GM21526 (cell line): ENCODE measurements around the gene AMIGO3.

Experiments used
- ATAC-seq: cut with Tn5 transposase; IDR thresholded peaks from one replicate; pipeline ENCODE4 v1.9.1; 2021; ENCODE audit warnings: moderate library complexity; ENCODE audit not compliant: unreplicated experiment, low FRiP score

Gene AMIGO3

GRCh38 chr3:49725906-49726681 is 6.6 kb upstream of the AMIGO3 start:
- ATAC-seq: no peak

- ATAC-seq: no peak
Observed at GRCh38 chr3:49724586-49724985, 5.1 kb upstream of the AMIGO3 start.

GRCh38 chr3:49723628-49724551 is 4.4 kb upstream of the AMIGO3 start, which contains the start of gene GMPPB:
TSS of gene GMPPB (minus strand) at chr3:49723951. CDS start at chr3:49723726, 225 bp downstream.
- ATAC-seq: peak; percentile 65

GRCh38 chr3:49723296-49723627 is 3.8 kb upstream of the AMIGO3 start:
- no peak for ATAC-seq

GRCh38 chr3:49722896-49723295 is 3.4 kb upstream of the AMIGO3 start:
- no peak for ATAC-seq

GRCh38 chr3:49721896-49722781 is 2.7 kb upstream of the AMIGO3 start:
- ATAC-seq: no peak

GRCh38 chr3:49721596-49721895 is 2.1 kb upstream of the AMIGO3 start:
- no peak for ATAC-seq

GRCh38 chr3:49720855-49721595 is 1.5 kb upstream of the AMIGO3 start:
- ATAC-seq: no peak

- no peak for ATAC-seq
Observed at GRCh38 chr3:49718858-49719213, 648 bp downstream of the AMIGO3 start.

- no peak for ATAC-seq
Observed at GRCh38 chr3:49717959-49718857, 1.3 kb downstream of the AMIGO3 start.

- ATAC-seq: no peak
Observed at GRCh38 chr3:49717211-49717958, 2.1 kb downstream of the AMIGO3 start.

- no peak for ATAC-seq
Observed at GRCh38 chr3:49716691-49717210, 2.7 kb downstream of the AMIGO3 start.

- ATAC-seq: no peak
Observed at GRCh38 chr3:49716169-49716568, 3.3 kb downstream of the AMIGO3 start.

GRCh38 chr3:49715611-49716121 is 3.8 kb downstream of the AMIGO3 start:
- ATAC-seq: no peak

- no peak for ATAC-seq
Observed at GRCh38 chr3:49714728-49715550, 4.5 kb downstream of the AMIGO3 start.

GRCh38 chr3:49713336-49714105 is 6.0 kb downstream of the AMIGO3 start:
- ATAC-seq: no peak
